Epithelial cell of proximal tubule (primary cell): ENCODE measurements around the gene KCNJ5. TPM values are rescaled to one million over a fixed set of nuclear protein-coding genes. Genes with fewer than 3 reads are reported as not detected.
"Not testable (repeated sequence)": the region's sequence is repeated elsewhere in the genome, so short reads cannot be mapped to it uniquely, and the experiment has no call there.

Source experiments
- DNase-seq: peaks from one replicate; pipeline ENCODE4 v3.0.0-alpha.2; 2011; ENCODE audit warnings: low read depth
- H3K4me3 ChIP-seq: 2 replicates; pipeline ENCODE4 v1.5.1; 2011; ENCODE audit warnings: low read depth, mild to moderate bottlenecking, low read length
- CTCF ChIP-seq: conservative IDR thresholded peaks from 2 replicates; pipeline ENCODE4 v1.5.1; 2012; ENCODE audit warnings: low read depth, mild to moderate bottlenecking, low read length
- total RNA-seq: library from RNA; depleted of rRNA; stranded (reverse); fragments of >200 nt; gene quantifications from 2 replicates; pipeline ENCODE4 v1.2.3, GENCODE V29; 2015

Gene KCNJ5
- total RNA-seq, 1 donor from 2014 or later, result 0.23 TPM

- no peak overlapping the region for H3K4me3 ChIP-seq
- no peak for TF ChIP-seq CTCF
- no peak for DNase-seq
Measured at GRCh38 chr11:128917144-128917724, 26.1 kb downstream of the KCNJ5 start.

GRCh38 chr11:128919216-128919615 lies 28.1 kb downstream of the KCNJ5 start:
- DNase-seq, result no peak

GRCh38 chr11:128919635-128920034 lies 28.5 kb downstream of the KCNJ5 start:
- H3K4me3 ChIP-seq, DNase-seq: not testable (repeated sequence)

More at GRCh38 chr11:128919216-128919615, 28.1 kb downstream of the KCNJ5 start:
- TF ChIP-seq CTCF, result no peak
- no peak overlapping the region for H3K4me3 ChIP-seq

GRCh38 chr11:128920666-128921065 lies 29.5 kb downstream of the KCNJ5 start:
- TF ChIP-seq CTCF, result no peak
- H3K4me3 ChIP-seq, result no peak overlapping the region
- no peak for DNase-seq

- H3K4me3 ChIP-seq, result no peak overlapping the region
- DNase-seq, result no peak
- TF ChIP-seq CTCF, result no peak
Measured at GRCh38 chr11:128921793-128922192, 30.6 kb downstream of the KCNJ5 start.

GRCh38 chr11:128924104-128924503 lies 32.9 kb downstream of the KCNJ5 start:
- H3K4me3 ChIP-seq, result no peak overlapping the region
- TF ChIP-seq CTCF, result no peak
- DNase-seq, result no peak

GRCh38 chr11:128924510-128925249 lies 33.5 kb downstream of the KCNJ5 start:
- H3K4me3 ChIP-seq, result no peak overlapping the region
- DNase-seq, result no peak
- TF ChIP-seq CTCF, result no peak
